ENCODE measurements around the gene RGS16. TPM values are rescaled to one million over a fixed set of nuclear protein-coding genes. Genes with fewer than 3 reads are reported as not detected.

Gene RGS16
- total RNA-seq, 1 donor from 2014 or later = 8.1 TPM

DNA sequence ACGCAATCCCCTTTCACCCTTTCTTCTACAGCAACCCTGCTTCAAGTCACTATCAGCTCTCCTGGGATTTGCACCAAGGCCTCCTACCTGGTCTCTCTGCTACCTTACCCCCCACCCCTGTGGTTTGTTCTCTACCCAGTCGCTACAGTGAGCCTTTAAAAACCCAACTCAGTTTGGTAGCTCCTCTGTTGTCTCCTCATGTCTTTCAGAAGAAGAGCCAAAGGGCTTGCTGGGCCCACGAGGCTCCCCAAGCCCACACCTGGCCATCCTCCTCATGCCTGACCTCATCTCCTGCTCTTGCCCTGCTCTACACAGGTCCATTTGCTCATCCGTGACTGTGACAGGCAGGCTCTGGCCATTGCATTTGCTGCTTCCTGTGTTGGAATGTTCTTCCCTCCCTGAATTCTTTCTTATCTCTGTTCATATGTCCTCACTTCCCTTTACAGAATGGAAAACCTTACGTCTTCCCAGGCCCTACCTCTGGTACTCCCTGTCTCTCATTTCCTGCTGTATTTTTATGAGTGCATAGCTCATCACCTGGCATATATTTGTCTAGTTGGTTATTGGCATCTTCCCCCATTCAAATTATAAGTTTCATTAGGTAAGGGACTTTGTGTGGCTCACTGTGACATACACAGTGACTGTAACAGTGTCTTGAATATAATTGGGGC, 3.3 kb downstream of the RGS16 start:
- Histone ChIP-seq H3K36me3 (peaks cover 9 to 16% of the 10 kb centered on the region in 2 donors), H3K27ac (no peak overlapping the region), H3K27me3 (no peaks in the 10 kb centered on the region), H3K9me3 (no peaks in the 10 kb centered on the region), H3K4me1 (peaks cover 10 to 30% of the 10 kb centered on the region in 2 donors), H3K4me3 (no peak overlapping the region)
- no peak for DNase-seq (ENCODE audit: low spot score in 2 of 2)
- TF ChIP-seq CTCF (IDR thresholded peaks at IDR 0.05) = no peak
- intact Hi-C loops (cut with DNase I) = loop anchor here (1.0 to 5.0 kb wide), 3 partner anchors 71 to 183 kb away; no protein-coding TSS in a partner anchor

DNA sequence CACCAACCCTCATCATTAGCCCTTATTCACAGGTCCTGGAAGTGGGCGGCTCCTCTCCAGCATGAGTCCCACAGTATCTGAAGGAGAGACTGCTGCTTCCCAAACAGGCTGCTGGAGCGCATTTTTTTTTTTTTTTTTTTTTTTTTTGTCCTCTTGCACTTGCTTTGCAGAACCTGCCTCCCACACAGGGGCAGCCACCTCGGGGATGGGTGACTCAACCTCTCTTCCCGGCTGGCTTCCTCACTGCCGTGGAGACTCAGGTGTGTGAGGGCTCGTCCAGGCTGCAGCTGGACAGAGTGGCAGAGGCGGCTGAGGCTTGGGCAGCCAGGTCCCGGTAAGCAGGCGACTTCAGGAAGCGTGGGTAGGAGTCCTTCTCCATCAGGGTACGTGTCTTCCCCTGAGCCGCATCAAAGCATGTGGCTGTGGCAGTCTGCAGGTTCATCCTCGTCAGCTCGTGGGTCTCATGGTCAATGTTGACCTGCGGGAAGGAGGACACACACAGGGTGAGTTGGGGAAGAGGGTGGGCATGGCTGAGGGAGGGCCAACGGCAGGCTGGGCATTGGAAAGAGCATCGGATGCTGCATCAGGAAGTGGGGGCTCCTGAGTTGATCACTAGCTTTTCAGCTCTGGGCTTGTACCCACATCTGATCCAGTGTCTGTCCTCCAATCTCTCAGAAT, 4.0 kb downstream of the RGS16 start:
- no peak for TF ChIP-seq CTCF (IDR thresholded peaks at IDR 0.05)
- no peaks in the 10 kb centered on the region for H3K9me3 ChIP-seq
- no peak for DNase-seq (ENCODE audit: low spot score in 2 of 2)
- no peaks in the 10 kb centered on the region for H3K27me3 ChIP-seq
- H3K36me3 ChIP-seq = peaks cover 9 to 16% of the 10 kb centered on the region in 2 donors
- intact Hi-C loops (cut with DNase I) = loop anchor here (5.0 kb wide), 2 partner anchors 72 to 97 kb away; no protein-coding TSS in a partner anchor
- H3K27ac ChIP-seq = no peak overlapping the region
- H3K4me1 ChIP-seq = peaks cover 10 to 30% of the 10 kb centered on the region in 2 donors
- H3K4me3 ChIP-seq = no peak overlapping the region

DNA sequence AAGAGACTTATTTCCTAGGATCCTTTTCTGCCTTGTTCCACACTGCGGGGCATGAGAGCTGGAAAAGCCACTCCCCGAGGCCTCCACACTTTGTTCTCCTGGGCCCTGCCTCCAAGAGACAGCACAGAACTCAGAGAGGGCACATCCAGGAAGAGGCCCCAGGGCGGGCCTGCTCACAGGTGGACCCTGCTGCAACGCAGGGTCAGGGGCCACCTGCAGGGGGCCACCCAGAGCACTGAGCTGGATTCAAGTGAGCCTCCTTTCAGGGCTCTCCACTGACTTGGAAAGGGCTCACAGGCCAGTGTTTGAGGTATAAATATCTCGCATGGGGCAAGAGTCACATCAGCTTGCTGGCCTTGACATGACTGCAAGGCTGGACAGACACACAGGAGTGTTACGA, 4.8 kb downstream of the RGS16 start:
- no peak for DNase-seq (ENCODE audit: low spot score in 2 of 2)
- no peak overlapping the region for H3K4me3 ChIP-seq
- TF ChIP-seq CTCF (IDR thresholded peaks at IDR 0.05) = peak in 1 of 3 experiments; percentile 10
- peaks cover 9 to 16% of the 10 kb centered on the region in 2 donors for H3K36me3 ChIP-seq
- no peak overlapping the region for H3K27ac ChIP-seq
- H3K27me3 ChIP-seq = no peaks in the 10 kb centered on the region
- H3K4me1 ChIP-seq = peaks cover 10 to 26% of the 10 kb centered on the region in 2 donors
- no peaks in the 10 kb centered on the region for H3K9me3 ChIP-seq
- intact Hi-C loops (cut with DNase I) = no loop called here

GRCh38 chr1:182598296-182598695, 5.9 kb downstream of the RGS16 start:
- peaks cover 9 to 16% of the 10 kb centered on the region in 2 donors for H3K36me3 ChIP-seq
- no peak overlapping the region for H3K4me3 ChIP-seq
- H3K27me3 ChIP-seq = no peaks in the 10 kb centered on the region
- no peaks in the 10 kb centered on the region for H3K9me3 ChIP-seq
- H3K4me1 ChIP-seq = peaks cover 2 to 18% of the 10 kb centered on the region in 2 donors
- DNase-seq (ENCODE audit: low spot score in 2 of 2) = no peak
- TF ChIP-seq CTCF (IDR thresholded peaks at IDR 0.05) = no peak
- H3K27ac ChIP-seq = no peak overlapping the region
- intact Hi-C loops (cut with DNase I) = no loop called here

DNA sequence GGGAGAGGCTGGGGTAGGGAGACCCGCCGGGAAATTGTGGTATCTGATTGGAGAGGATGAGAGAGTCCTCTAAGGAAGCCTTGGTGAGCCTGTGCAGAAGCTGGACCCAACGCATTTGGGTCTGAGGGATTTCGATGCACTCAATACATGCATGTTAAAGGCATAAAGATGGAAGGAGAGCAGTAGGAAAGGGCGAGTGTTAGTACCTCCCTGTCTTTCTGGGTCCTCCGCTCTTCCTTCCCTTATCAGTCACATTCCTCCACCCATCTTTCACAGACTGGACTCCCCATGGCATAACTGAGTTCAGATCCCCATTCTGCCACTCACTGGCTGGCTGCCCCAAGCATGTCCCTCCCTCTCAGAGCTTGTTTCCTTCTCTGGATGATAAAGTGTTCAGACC, 7.3 kb downstream of the RGS16 start:
- intact Hi-C loops (cut with DNase I) = no loop called here
- Histone ChIP-seq H3K4me3 (no peak overlapping the region), H3K9me3 (no peaks in the 10 kb centered on the region), H3K27ac (no peak overlapping the region), H3K4me1 (peaks cover 0 to 10% of the 10 kb centered on the region in 2 donors), H3K27me3 (no peaks in the 10 kb centered on the region), H3K36me3 (peaks cover 9 to 16% of the 10 kb centered on the region in 2 donors)
- no peak for DNase-seq (ENCODE audit: low spot score in 2 of 2)
- TF ChIP-seq CTCF (IDR thresholded peaks at IDR 0.05) = no peak
